ENCODE measurements around the gene GNA12.

DNA sequence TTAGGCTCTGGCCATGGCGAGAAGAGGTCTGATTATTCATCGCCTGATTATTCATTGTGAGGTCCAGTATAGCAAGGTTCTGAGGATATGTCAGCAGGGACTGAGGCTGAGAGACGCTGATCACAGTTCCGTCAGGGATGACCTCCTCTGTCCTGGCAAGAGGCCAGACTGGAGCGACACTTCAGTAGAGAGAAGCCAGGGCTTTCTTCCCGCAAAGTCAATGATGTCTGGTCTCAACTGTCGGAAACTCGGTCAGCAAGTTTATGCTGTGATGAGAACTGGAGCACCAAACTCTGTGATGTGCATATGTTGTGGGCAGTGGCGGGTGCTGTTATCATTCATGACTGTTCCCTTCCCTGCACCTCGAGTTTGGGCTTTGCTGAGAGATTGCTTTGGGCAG, 29.0 kb upstream of the GNA12 start:
- TF ChIP-seq, protein P1, sequence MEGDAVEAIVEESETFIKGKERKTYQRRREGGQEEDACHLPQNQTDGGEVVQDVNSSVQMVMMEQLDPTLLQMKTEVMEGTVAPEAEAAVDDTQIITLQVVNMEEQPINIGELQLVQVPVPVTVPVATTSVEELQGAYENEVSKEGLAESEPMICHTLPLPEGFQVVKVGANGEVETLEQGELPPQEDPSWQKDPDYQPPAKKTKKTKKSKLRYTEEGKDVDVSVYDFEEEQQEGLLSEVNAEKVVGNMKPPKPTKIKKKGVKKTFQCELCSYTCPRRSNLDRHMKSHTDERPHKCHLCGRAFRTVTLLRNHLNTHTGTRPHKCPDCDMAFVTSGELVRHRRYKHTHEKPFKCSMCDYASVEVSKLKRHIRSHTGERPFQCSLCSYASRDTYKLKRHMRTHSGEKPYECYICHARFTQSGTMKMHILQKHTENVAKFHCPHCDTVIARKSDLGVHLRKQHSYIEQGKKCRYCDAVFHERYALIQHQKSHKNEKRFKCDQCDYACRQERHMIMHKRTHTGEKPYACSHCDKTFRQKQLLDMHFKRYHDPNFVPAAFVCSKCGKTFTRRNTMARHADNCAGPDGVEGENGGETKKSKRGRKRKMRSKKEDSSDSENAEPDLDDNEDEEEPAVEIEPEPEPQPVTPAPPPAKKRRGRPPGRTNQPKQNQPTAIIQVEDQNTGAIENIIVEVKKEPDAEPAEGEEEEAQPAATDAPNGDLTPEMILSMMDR (IDR thresholded peaks at IDR 0.05; ENCODE audit: borderline replicate concordance, extremely low read depth, low read length, poor library complexity, severe bottlenecking) = no peak
- no peak for TF ChIP-seq EZH2 (IDR thresholded peaks at IDR 0.05; ENCODE audit: borderline replicate concordance, low read depth, low read length, severe bottlenecking)

Data from DND-41 (cell line).